A172 (cell line): ENCODE results near the gene STAT4. TPM values are rescaled to one million over a fixed set of nuclear protein-coding genes. Genes with fewer than 3 reads are reported as not detected.
A peak's percentile ranks its signal among the peaks of the same experiment; 100 is the strongest.

ENCODE experiments used
- DNase-seq: peaks from one replicate; pipeline ENCODE4 v3.0.0-alpha.2; 2015; ENCODE audit warnings: low spot score
- total RNA-seq: library from RNA; depleted of rRNA; stranded (reverse); fragments of >200 nt; shearing (Covaris generic); gene quantifications from 2 replicates; pipeline ENCODE4 v1.2.3, GENCODE V29; 2014

The STAT4 gene
- total RNA-seq, 1 experiment from 2014 or later: 0.93 TPM

GRCh38 chr2:191015239-191015638 lies 135.6 kb downstream of the STAT4 start:
- DNase-seq: no peak

GRCh38 chr2:191014653-191015020 lies 136.2 kb downstream of the STAT4 start:
- no peak for DNase-seq

DNA sequence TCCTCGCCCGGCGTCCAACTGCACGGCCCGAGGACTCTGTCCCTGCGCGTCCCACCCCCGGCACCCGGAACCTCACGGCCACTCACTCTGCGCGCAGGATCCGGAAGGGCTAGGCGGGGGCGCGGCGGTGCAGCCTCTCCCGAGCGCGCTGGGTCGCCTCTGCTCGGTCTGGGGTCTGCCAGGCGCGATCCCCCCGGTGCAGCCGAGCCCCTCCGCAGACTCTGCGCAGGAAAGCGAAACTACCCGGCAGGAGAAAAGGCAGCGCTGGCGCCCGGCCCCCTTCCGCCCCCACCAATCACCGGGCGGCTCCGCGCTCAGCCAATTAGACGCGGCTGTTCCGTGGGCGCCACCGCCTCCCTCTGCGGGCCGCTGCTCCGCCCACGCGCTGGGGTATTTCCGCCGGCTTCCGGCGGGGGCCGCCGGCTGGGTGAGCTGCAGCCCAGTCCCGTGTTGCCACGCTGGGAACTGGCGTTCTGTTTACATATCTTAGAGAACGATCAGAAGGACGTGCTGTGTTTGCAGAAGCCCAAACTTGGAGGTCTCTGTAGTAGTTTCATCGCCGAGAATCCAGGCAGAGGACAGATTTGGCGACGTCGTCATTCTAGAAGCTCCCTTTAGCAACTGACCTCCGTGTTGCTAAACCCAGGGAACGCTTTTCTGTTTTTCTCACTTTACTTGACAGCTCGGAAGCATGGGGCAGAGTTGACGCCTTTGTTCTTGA lies 136.7 kb downstream of the STAT4 start, which contains the start of gene STAT1:
Gene STAT1, minus strand, starts transcription at position 240 of the 721 bp plus-strand sequence. CDS start 4,168 bp downstream, outside the sequence.
- peak; percentile 85 for DNase-seq

DNA sequence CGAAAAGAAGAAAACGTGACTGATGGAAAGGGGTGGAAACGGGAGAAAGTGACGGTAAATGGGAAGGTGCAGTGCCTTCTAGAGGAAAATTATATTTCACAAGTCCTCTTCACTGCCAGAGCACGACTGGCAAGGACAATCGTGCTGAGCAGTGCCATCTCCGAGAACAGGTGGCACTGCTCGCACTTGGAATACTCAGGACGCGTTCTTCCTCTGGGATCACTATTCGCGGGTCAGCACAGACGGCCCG lies 137.2 kb downstream of the STAT4 start:
- DNase-seq: no peak

- DNase-seq: peak; percentile 14
Observed at GRCh38 chr2:191012845-191013681, 137.7 kb downstream of the STAT4 start.

- DNase-seq: no peak
Observed at GRCh38 chr2:191012346-191012745, 138.4 kb downstream of the STAT4 start.

GRCh38 chr2:191010887-191011885 lies 139.6 kb downstream of the STAT4 start:
- DNase-seq: no peak

DNA sequence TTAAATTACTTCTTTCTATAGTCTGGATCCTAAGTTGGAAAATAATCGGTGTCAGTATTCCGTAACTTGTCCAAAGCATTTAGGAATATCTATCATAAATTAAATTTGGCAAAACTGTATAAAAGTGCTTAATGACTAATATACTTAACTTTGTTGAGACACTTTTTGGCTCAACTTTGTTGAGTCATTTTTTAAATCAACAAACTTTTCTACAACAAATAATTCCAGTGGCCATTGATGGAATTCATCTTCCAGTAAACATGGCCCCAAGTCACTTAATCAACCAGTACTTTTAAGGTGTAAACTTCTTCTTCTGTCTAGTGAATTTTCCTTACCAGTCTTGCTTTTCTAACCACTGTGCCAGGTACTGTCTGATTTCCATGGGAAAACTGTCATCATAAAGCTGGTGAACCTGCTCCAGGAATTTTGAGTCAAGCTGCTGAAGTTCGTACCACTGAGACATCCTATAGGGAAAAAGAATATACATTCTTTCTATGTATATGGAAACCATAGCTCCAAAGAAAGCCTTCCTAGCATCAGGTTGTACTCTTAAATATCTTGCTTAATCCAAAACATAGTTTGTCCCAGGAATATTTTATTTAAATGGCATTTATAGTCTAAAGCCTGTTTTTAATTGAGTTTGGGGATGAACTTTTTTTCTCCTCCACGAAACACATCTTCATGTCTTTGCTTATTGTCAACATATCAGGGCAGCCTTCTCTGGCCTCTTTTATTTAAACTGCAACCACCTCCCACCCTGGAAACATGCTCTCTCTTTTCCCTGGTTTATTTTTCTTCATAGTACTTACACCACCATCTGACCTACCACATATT lies 141.0 kb downstream of the STAT4 start:
- no peak for DNase-seq

DNA sequence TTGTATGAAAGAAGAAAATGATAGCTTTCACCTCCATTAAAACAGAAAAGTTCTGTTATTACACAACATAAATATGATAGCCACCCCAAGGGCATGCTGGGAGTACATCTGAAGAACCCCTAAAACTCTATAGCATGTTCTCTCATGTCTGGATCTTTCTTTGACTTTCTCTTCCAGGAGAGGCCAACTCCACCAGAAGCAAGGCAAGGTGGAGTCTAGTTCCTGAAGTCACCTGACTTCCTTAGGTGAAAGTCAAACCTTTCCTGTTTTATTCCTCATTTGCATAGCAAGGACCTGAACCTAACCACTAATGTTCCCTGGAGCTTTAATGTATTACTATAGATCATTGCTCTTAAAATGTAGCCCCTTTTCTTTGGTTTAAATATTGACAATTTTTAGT lies 142.5 kb downstream of the STAT4 start:
- DNase-seq: no peak

- DNase-seq: no peak
Observed at GRCh38 chr2:191006997-191007783, 143.6 kb downstream of the STAT4 start.

GRCh38 chr2:191006297-191006696 lies 144.5 kb downstream of the STAT4 start:
- DNase-seq: no peak

GRCh38 chr2:191003405-191004309 lies 147.1 kb downstream of the STAT4 start:
- no peak for DNase-seq

DNA sequence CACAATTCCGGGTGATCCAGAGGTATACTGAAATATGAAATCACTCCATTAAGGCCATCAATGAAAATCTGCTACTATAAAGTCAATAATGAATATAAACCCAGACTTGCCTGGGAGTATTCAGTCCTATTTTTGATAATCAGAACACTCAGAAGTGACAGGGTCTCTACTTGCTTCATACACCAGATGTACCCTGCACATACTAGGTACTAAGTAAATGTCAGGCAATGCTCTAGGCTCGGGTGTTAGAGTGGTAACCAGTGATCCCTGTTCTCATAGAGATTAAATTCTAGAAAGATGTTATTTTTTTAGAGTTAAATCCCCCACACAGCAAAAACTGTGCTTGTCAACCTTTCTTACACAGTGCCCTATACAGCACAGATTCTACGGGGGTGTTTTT lies 149.2 kb downstream of the STAT4 start:
- DNase-seq: no peak

- DNase-seq: no peak
Observed at GRCh38 chr2:191001032-191001431, 149.8 kb downstream of the STAT4 start.

DNA sequence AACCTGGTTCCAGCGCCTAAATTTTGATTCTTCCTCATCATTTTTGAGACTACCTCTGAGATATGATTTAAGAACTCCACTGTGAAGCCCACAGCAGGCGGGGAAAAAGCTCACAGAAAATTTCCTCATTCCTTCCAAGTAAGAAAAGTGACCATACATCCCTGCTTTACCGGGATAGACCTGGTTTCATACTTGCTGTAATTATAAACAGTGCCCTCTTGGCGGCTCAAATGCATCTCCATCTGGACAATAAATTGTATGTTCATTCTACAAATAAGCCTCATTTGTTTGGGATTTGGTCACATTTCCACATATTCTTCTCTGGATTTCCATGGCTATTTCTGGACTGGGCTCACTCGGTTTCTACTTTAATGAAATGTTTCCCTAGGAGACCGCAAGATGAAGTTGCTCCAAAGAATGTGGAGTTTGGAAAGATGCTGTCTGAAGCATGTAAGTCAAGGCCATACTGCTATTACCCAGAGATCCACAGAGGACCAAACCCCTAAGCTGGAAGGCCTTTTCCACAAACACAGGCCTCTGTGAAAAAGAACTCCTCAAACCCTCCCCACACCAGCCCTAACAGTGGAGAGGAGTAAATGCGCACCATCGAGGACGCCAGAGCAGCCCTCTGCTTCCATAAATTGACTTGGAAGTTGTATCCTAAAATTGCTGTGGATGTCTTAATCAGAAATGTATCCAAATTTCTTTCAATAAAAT lies 150.7 kb downstream of the STAT4 start:
- DNase-seq: no peak

DNA sequence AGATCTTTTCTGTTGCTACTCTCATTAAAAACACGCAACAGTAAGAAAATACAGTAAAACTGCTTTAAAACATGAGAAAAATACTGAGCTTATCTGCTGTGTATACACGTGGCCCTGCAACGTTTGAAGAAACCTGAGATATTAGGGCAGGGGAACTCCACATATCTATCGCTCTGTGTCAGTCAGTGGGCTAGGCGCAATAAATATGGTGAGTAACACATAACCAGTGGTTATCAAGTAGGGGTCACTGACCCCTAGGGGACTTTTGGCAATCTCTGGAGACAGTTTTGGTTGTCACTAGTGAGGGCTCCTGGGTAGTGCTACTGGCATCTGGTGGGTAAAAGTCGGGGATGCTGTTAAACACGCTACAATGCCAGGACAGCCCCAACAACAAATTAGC lies 151.7 kb downstream of the STAT4 start:
- DNase-seq: no peak

DNA sequence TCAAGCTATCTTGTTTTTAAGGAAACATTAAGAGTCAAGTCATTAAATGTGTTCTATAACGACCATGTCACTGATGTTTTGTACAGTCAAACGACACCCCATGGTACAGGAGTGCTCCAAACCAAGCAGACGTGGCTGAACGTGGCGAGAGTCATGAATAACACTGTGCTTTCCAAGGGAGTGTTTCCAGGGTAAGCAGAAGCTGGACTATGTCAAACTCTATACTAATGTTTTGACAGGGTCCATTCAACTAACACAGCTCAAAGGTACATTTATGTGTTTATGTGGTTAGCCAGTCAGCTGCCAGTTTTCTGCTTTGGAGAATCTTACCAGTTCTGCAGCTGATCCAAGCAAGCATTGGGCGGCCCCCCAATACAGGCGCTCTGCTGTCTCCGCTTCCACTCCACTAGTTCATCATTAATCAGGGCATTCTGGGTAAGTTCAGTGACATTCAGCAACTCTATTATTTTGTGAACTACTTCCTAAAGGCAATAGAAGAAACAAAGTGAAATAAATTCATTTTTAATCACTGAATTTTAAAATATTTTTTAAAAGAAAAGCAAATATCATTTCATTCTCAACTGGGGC lies 153.2 kb downstream of the STAT4 start:
- DNase-seq: no peak

- DNase-seq: no peak
Observed at GRCh38 chr2:190996947-190997346, 153.8 kb downstream of the STAT4 start.
